Stomach (tissue), 9 donors: ENCODE measurements around the gene RAB33A. TPM values are rescaled to one million over a fixed set of nuclear protein-coding genes. Genes with fewer than 3 reads are reported as not detected.

Experiments used
- DNase-seq, 2 donors: peaks; one replicate each; pipeline versions ENCODE4 v3.0.0 to v3.0.0-alpha.2; 2013 to 2019
- H3K27ac ChIP-seq, 5 donors: fragments of 200-600 bp in 4 of 5; sonication (generic) in 4 of 5; one replicate each; pipeline ENCODE4 v1.5.1; 2013 to 2019; ENCODE audit warnings: mild to moderate bottlenecking in 1 of 5, moderate library complexity in 1 of 5
- H3K27me3 ChIP-seq, 3 donors: fragments of 200-600 bp; sonication (generic); one replicate each; pipeline ENCODE4 v1.5.1; 2017 to 2019; ENCODE audit warnings: mixed run types in 1 of 3
- H3K36me3 ChIP-seq, 4 donors: fragments of 200-600 bp; sonication (generic); 1 replicate in 3 of 4; 2 replicates in 1 of 4; pipeline ENCODE4 v1.5.1; 2016 to 2019
- H3K4me1 ChIP-seq, 4 donors: fragments of 200-600 bp; sonication (generic); one replicate each; pipeline ENCODE4 v1.5.1; 2016 to 2019
- H3K4me3 ChIP-seq, 4 donors: fragments of 200-600 bp; sonication (generic) in 3 of 4; one replicate each; pipeline ENCODE4 v1.5.1; 2016 to 2019; ENCODE audit warnings: mild to moderate bottlenecking in 1 of 4
- H3K9me3 ChIP-seq, 4 donors: fragments of 200-600 bp; sonication (generic); one replicate each; pipeline ENCODE4 v1.5.1; 2016 to 2019
- CTCF ChIP-seq, 7 experiments: fragments of 450-650 bp in 4 of 7; fragments of 200-600 bp in 3 of 7; sonication (generic) in 3 of 7; IDR thresholded peaks; one replicate each; pipeline ENCODE4 v1.5.1; 2016 to 2019; ENCODE audit warnings: antibody characterized with exemption in 7 of 7, control low read depth in 2 of 7, mild to moderate bottlenecking in 1 of 7
- EP300 ChIP-seq: sonication (generic); formaldehyde crosslinking; IDR thresholded peaks from one replicate; pipeline ENCODE4 v1.6.1; 2017; ENCODE audit warnings: antibody characterized with exemption
- POLR2A ChIP-seq, 4 donors: fragments of 450-650 bp; IDR thresholded peaks; one replicate each; pipeline ENCODE4 v1.6.1; 2016; ENCODE audit warnings: antibody characterized with exemption in 4 of 4, control low read depth in 2 of 4, mild to moderate bottlenecking in 1 of 4, moderate library complexity in 1 of 4
- POLR2AphosphoS5 ChIP-seq, 3 donors: sonication (generic); formaldehyde crosslinking; IDR thresholded peaks; one replicate each; pipeline ENCODE4 v1.6.1; 2016; ENCODE audit warnings: antibody characterized with exemption in 3 of 3
- WGBS, 5 donors: extraction: QIAGEN DNeasy Blood & Tissue Kit in 3 of 5; methylation state at CpG; one replicate each; pipeline versions ENCODE4 v1.1.5 to v1.1.7; 2013 to 2018; 5-methylcytosine and 5-hydroxymethylcytosine counted together
- intact Hi-C: fragments of 100-400 bp; cut with DNase I; formaldehyde crosslinking; loops from one replicate; pipeline ENCODE4 v1.15.1; 2023; ENCODE audit warnings: low total_unique reads
- polyA plus RNA-seq, 3 donors: library from polyadenylated mRNA; stranded (reverse); fragments of 200-250 nt; gene quantifications; one replicate each; pipeline ENCODE4 v1.2.3, GENCODE V29; 2013
- total RNA-seq, 5 donors: library from RNA; depleted of rRNA; stranded (reverse); fragments of >200 nt; gene quantifications; one replicate each; pipeline versions ENCODE4 v1.1.0 to v1.2.3, GENCODE V29; 2014 to 2016
- donor health status: healthy with polysubstance abuse.
- donor health status: Bipolar disorder and iron deficiency.
- donor health status: healthy.

Gene RAB33A
- total and polyA plus RNA-seq, 8 donors, result 0.75 to 1.7 (median 0.91) TPM; not detected in 4

GRCh38 chrX:130147631-130148030, 24.1 kb upstream of the RAB33A start:
- intact Hi-C loops, result no loop called here
- Histone ChIP-seq H3K9me3 (no peaks in the 10 kb centered on the region), H3K27ac (no peak overlapping the region), H3K36me3 (peaks cover 0 to 60% (median 55%) of the 10 kb centered on the region in 4 donors), H3K4me1 (no peaks in the 10 kb centered on the region), H3K27me3 (no peaks in the 10 kb centered on the region), H3K4me3 (no peak overlapping the region)
- TF ChIP-seq EP300, result no peak
- no peak for TF ChIP-seq POLR2A (IDR thresholded peaks at IDR 0.05)
- no peak for TF ChIP-seq CTCF (IDR thresholded peaks at IDR 0.05)
- no peak for TF ChIP-seq POLR2AphosphoS5 (IDR thresholded peaks at IDR 0.05)
- WGBS, 5 donors, result 74 to 90% (median 78%) methylated on average over 5 of the region's 5 CpGs
- no peak for DNase-seq

GRCh38 chrX:130155564-130155963, 16.2 kb upstream of the RAB33A start:
- DNase-seq, result no peak
- H3K4me1 ChIP-seq, result peaks cover 0 to 5% (median 0%) of the 10 kb centered on the region in 4 donors
- no peaks in the 10 kb centered on the region for H3K27me3 ChIP-seq
- no peak overlapping the region for H3K27ac ChIP-seq
- H3K9me3 ChIP-seq, result no peaks in the 10 kb centered on the region
- peaks cover 0 to 5% (median 0%) of the 10 kb centered on the region in 4 donors for H3K36me3 ChIP-seq
- TF ChIP-seq POLR2A (IDR thresholded peaks at IDR 0.05) (no peak), CTCF (IDR thresholded peaks at IDR 0.05) (no peak), EP300 (no peak), POLR2AphosphoS5 (IDR thresholded peaks at IDR 0.05) (no peak)
- H3K4me3 ChIP-seq, result no peak overlapping the region
- intact Hi-C loops, result no loop called here
- 24 to 61% (median 38%) methylated on average over 2 of the region's 2 CpGs for WGBS, 5 donors

GRCh38 chrX:130158311-130158710, 13.5 kb upstream of the RAB33A start:
- peaks cover 0 to 18% (median 5%) of the 10 kb centered on the region in 4 donors for H3K4me1 ChIP-seq
- intact Hi-C loops, result no loop called here
- H3K9me3 ChIP-seq, result no peaks in the 10 kb centered on the region
- no peaks in the 10 kb centered on the region for H3K27me3 ChIP-seq
- H3K36me3 ChIP-seq, result peaks cover 0 to 5% (median 0%) of the 10 kb centered on the region in 4 donors
- DNase-seq, result no peak
- WGBS, 5 donors, result 75 to 95% (median 83%) methylated on average over 1 to 2 of the region's 2 CpGs
- H3K27ac ChIP-seq, result no peak overlapping the region
- no peak overlapping the region for H3K4me3 ChIP-seq
- no peak for TF ChIP-seq EP300
- no peak for TF ChIP-seq POLR2AphosphoS5 (IDR thresholded peaks at IDR 0.05)
- TF ChIP-seq CTCF (IDR thresholded peaks at IDR 0.05), result no peak
- no peak for TF ChIP-seq POLR2A (IDR thresholded peaks at IDR 0.05)

GRCh38 chrX:130159776-130160175, 12.0 kb upstream of the RAB33A start:
- TF ChIP-seq POLR2A (IDR thresholded peaks at IDR 0.05), result no peak
- TF ChIP-seq POLR2AphosphoS5 (IDR thresholded peaks at IDR 0.05), result no peak
- TF ChIP-seq EP300, result no peak
- no peak for TF ChIP-seq CTCF (IDR thresholded peaks at IDR 0.05)
- no peak overlapping the region for H3K27ac ChIP-seq

More at GRCh38 chrX:130159776-130160175, 12.0 kb upstream of the RAB33A start:
- no peaks in the 10 kb centered on the region for H3K27me3 ChIP-seq
- H3K4me3 ChIP-seq, result no peak overlapping the region
- no peaks in the 10 kb centered on the region for H3K9me3 ChIP-seq
- H3K36me3 ChIP-seq, result peaks cover 0 to 3% (median 0%) of the 10 kb centered on the region in 4 donors
- H3K4me1 ChIP-seq, result peaks cover 0 to 32% (median 13%) of the 10 kb centered on the region in 4 donors
- intact Hi-C loops, result no loop called here
- DNase-seq, result no peak
- 17 to 53% (median 36%) methylated on average over 4 of the region's 4 CpGs for WGBS, 5 donors
